OCI-LY1 (cell line): ENCODE measurements around the gene PIAS3.

Source experiments
- EZH2 ChIP-seq: fragments of 200-600 bp; sonication (generic), shearing (Covaris generic); IDR thresholded peaks from 2 replicates; pipeline ENCODE4 v1.8.0; 2017; ENCODE audit warnings: borderline replicate concordance, mixed run types, mild to moderate bottlenecking, antibody characterized with exemption, low read length, moderate library complexity, mixed read lengths
- TF ChIP-seq, protein P1 (sequence below): fragments of 200-600 bp; sonication (generic), shearing (Covaris generic); IDR thresholded peaks from 2 replicates; pipeline ENCODE4 v1.5.1; 2017; ENCODE audit warnings: mild to moderate bottlenecking, antibody characterized with exemption, low read length, moderate library complexity, mixed read lengths

DNA sequence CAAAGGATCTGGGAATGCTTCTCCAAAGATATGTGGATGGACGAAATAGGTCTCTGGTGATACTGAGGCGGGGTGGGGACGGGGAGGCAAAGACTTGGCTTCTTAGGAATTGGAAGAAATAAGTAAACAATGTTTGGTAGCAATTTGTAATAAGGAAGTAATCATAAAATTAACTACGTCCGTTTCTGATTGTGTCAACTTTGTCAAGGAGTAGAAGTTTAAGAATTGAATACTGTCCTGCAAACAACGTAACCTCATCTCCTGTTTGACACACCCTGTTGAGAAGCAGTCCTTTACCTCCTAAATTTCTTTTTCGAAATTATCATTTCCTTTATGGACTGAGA, 34.4 kb downstream of the PIAS3 start:
- TF ChIP-seq, protein P1, sequence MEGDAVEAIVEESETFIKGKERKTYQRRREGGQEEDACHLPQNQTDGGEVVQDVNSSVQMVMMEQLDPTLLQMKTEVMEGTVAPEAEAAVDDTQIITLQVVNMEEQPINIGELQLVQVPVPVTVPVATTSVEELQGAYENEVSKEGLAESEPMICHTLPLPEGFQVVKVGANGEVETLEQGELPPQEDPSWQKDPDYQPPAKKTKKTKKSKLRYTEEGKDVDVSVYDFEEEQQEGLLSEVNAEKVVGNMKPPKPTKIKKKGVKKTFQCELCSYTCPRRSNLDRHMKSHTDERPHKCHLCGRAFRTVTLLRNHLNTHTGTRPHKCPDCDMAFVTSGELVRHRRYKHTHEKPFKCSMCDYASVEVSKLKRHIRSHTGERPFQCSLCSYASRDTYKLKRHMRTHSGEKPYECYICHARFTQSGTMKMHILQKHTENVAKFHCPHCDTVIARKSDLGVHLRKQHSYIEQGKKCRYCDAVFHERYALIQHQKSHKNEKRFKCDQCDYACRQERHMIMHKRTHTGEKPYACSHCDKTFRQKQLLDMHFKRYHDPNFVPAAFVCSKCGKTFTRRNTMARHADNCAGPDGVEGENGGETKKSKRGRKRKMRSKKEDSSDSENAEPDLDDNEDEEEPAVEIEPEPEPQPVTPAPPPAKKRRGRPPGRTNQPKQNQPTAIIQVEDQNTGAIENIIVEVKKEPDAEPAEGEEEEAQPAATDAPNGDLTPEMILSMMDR: no peak
- TF ChIP-seq EZH2: no peak
